ENCODE measurements around the gene STN1.

Gene STN1

GRCh38 chr10:103847909-103848468, 70.0 kb downstream of the STN1 start:
- TF ChIP-seq CTCF (IDR thresholded peaks at IDR 0.05): no peak

GRCh38 chr10:103847346-103847745, 70.6 kb downstream of the STN1 start:
- no peak for TF ChIP-seq CTCF (IDR thresholded peaks at IDR 0.05)

- no peak for TF ChIP-seq CTCF (IDR thresholded peaks at IDR 0.05)
Measured at GRCh38 chr10:103845972-103846371, 72.0 kb downstream of the STN1 start.

GRCh38 chr10:103843854-103844570, 74.0 kb downstream of the STN1 start:
- TF ChIP-seq CTCF (IDR thresholded peaks at IDR 0.05): no peak

GRCh38 chr10:103843045-103843444, 74.9 kb downstream of the STN1 start:
- TF ChIP-seq CTCF (IDR thresholded peaks at IDR 0.05): no peak

- no peak for TF ChIP-seq CTCF (IDR thresholded peaks at IDR 0.05)
Measured at GRCh38 chr10:103842605-103843004, 75.4 kb downstream of the STN1 start.

GRCh38 chr10:103841519-103841918, 76.5 kb downstream of the STN1 start:
- TF ChIP-seq CTCF (IDR thresholded peaks at IDR 0.05): no peak

- TF ChIP-seq CTCF (IDR thresholded peaks at IDR 0.05): no peak
Measured at GRCh38 chr10:103840740-103841070, 77.3 kb downstream of the STN1 start.

All from LNCAP (cell line).